Stimulated activated CD8-positive, alpha-beta memory T cell treated with anti-CD3 and anti-CD28 coated beads, Interleukin-15, amount 100 ng/mL, for 24 hours (primary cell): ENCODE data around the gene VWF.

ENCODE experiments used
- DNase-seq: peaks from one replicate; pipeline ENCODE4 v3.0.0-alpha.2; 2020; ENCODE audit warnings: low read depth

Gene VWF

DNA sequence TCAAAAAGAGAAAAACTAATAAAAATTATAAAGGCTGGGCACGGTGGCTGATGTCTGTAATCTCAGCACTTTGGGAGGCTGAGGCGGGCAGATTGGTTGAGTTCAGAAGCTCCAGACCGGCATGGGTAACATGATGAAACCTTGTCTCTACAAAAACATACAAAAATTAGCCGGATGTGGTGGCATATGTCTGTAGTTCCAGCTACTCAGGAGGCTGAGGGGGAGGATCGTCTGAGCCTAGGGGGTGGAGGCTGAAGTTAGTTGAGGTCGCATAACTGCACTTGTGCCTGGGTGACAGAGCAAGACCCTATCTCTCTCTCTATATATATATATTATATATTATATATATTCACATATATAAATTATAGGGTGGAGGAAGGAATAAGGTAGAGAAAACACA, 146.9 kb downstream of the VWF start:
- no peak for DNase-seq

DNA sequence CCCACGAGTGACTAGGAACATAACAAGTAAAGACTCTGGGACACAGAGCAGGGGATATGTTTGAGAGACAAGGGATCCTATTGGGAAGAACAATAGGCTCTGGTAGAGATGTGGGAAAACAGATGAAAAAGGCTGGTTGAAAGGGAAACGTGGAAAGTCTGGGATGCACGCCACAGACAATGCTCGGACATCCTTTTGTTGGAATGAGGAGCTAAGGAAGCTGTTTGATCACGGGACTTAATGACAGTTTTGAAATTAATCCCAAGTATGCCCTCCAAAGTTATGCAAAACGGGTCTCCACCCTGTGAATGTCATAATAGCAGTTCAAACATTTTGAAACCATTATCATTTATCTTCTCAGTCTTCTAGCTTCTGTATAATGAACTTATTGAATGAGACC, 147.8 kb downstream of the VWF start:
- no peak for DNase-seq

DNA sequence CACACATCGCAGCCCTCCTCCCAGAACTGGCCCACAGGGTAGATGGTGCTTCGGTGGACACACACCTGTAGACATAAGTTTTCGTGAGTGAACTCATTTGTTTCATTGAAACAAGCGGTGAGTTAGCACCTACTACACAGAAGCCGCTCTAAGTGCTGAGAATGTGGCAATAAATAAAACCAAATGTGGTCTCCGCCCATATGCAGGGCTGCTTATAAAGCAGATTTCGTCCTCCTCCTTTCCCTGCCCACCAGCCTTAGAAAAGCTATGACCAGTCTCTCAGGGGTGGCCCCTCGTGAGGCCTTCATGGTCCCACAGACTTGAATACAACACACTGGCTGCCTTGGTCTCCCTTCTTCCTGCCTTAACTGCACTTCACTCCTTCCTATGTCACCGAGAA, 148.3 kb downstream of the VWF start:
- DNase-seq = no peak

DNA sequence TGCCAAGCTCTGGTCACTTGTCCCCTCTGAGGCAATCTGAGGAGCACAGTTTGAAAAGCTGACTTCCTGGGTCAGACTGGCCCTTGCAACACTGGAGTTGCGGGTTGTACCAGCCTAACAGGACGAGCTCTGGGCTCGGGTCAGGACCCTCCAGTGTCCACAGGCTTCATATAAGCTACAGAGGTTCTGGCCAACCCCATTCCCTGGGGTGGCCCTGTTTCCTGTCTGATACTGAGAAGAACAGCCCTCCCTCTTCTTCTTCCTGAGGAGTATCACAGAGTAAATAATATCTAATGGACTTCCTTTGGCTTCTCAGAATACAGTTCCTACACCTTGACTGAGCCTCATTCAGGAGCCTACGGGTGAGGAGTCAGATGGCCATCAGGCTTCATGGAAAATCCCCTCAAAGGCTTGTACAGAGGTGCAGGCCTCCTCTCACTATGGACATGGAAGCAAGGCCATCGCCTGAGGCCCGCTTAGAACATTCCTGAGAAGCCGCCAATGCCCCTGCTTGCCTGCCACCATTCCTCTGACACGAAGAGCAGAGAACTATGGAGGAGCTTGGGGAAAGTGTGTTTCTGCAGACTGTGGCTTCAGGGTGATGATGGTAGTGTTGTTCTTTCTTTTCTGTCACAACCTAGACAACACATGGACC, 150.9 kb downstream of the VWF start:
- DNase-seq = no peak

DNA sequence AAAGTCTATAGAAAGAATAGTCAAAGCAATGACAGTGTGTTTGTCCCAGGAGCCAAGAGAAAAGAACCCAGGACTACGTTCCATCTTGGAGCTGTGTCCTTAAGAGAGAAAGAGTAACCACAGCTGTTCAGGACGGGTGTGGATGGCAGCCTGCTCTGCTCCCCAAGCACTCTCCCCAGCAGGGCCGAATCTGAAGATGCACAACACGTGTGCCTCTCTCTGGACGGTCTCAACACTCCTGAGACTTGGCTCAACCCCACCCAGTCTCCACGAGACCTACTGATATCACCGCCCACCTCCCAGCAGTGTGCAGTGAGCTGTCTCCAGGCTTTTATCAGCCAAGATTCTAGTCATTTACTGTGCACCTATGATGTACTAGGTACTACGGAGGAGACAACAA, 152.1 kb downstream of the VWF start:
- DNase-seq = no peak

DNA sequence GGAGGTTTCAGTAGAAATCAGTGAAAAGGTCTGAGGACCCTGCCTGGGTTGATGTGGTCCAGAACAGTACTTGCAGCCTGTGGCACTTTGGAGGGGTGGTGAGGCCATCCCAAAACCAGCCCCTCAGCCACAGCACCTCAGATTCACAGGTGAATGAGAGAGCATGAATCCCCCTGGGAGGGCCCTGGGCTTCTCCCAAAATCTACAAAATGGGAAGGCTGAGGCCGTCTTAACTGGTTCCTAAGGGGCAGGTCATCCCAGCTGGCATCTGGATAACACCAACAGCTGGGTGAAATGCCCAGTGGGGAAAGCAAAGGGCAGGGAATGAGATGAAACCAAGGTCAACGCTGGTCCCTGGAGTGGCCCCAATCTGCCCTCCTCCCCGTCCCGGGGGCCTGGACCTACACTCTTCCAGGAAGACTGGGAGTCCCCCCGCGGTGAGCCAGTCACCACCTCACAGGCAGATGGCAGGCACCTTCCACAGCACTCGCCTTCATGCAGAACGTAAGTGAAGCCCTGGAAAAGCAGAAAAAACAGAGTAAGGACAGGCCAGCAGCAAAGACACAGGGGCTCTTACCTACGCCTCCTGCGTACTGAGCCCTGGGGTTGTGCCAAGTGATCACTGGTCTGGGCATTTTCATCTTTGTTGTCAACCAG, 153.1 kb downstream of the VWF start:
- DNase-seq = no peak

DNA sequence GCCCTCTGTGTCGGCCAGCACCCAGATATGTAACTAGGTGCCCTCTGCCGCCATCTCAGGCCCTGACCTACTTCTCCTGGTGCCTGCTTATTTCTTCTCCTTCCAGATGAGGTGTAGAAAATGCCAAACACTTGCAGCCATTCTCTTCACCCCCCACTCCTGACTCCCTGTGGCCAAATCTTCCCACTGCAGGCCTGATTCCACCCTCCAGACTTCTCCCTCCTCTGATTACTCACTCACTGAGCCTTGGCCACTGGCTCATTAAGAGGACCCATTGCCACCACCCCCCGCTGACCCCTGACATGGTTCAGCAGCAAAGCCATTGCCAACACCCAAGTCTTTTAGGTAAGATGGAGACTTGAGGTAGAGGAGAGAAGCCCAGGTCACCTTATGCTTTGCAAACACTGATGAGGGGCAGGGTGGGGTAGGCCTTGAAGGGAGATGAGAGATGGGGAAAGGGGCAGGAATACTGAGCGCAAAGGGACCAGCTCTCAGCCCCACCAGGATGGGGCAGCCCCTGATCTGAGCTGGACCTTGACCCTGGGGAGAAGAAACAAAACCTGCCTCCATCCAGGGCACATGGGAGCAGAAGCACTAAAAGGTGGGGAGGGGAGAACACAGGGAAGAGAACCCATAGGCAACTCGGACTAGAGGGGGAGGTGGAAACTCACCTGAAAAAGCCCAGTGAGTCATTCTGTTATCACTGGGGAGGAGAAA, 154.3 kb downstream of the VWF start:
- no peak for DNase-seq

DNA sequence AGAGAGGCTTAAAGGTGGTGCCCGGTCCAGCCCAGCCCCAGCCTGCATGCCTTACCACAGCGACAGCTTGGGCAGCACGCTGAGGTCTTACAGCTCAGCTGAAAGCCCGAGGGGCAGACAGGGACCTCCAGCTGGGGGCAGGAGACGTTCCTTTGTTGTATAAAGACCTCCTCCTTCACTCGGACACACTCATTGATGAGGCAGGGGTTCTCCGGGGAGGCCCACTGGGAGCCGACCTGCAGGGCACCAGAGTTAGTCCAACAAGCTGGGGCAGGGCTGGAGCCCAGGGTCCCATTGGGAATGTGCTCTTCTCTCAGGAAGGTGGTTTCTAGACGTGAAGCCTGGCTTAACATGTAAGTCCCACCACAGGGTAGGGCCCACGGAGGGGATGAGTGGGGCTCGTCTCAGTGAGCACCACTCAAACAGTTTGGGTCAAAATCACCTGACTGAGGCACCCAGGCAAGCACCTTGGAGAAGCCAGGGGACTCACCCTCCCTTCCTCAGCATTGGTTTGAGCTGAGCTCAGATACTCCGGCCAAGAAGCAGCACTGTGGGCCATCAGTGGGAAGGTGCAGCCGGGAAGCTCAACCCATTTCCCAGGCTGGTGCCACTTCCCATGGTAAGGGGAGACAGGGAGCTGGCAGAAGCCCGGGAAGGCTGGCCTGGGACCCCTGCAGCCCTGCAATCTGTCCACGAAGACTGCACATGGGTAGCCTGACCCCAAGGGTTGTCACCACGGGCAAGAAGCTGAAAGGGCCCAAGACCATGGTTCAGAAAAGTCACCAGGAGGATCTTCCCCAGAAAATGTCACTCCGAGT, 155.1 kb downstream of the VWF start:
- no peak for DNase-seq

DNA sequence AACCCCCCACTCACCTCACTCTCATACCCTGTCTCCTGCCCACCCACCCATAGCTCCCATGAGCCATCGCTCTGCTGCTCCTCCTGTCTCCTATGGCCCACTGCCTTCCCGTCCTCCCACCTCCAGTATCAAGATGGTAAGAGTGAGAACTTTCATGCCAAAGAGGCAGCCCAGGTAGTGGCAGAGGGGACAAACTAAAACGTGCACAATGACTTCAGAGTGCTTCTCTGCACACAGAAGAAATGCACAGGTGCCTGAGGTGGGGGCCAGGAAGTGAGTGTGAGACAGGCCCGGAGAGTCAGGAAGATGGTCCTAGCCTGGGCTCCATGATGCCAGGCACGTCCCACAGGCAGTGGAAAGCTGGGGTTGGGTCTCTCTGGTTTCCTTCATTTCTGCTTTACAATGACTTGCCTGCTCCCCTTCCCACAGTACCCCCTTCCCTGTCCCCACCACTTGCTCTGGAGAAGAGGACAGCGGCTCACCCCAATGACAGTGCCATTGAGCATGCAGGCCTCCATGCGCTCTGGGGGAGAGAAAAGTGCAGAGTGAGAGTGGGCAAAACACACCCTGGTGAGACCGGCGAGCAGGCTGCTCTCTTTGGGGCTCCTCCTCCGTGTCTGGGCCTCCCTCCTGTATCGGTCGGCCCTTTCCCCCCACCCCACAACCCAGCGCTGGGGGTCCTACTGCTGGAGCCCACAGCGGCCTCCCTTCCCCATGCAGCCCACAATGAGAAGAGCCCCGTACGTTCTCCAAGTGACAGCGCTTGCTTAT, 156.6 kb downstream of the VWF start:
- no peak for DNase-seq

DNA sequence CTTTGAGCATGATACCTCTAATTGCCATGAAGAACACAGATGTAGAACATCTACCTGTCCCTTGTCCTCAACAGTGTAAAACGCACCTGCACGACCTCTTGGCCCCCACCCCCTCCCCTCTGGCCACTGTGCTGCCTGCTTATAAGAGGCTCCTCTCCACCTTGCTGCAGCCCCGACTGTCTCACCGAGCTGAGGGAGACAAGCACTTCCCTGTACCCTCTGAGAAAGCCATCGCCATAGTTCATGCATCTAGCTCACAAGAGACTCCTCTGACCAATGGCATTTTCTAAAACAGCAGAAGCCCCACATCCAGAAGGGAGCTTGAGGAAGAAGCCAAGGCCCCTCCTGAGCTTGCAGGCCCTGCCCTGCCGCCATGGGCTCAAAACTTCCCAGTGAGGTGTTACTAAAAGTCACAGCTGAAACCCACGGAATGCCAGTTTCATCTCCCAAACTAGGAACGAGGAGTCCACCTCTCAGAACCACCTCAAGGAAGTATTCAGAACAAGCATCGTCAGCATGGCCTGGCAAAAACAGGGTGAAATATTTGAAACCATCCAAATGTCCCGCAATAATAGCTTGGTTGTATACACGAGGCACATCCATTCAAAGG, 157.9 kb downstream of the VWF start:
- DNase-seq = no peak

DNA sequence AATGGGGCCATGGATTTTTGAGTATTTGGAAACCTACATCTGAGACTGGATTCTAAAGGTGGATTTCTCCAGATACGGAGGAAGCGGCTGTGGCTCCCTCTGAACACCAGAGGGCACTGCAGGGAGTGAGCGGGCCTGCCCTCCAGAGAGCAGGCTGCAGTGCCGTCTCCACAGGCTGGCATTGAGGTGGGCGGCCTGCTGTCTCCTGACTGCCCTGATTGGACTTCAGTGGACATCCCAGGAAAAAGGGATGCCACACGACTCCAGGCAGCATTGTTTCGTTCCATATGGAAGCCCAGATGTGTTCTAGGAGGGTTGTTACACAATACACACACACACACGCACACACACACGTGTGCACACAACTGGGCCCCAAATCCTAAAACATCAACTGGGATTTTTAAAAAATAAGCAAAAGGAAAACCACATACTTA, 158.5 kb downstream of the VWF start:
- peak; percentile 15 for DNase-seq

DNA sequence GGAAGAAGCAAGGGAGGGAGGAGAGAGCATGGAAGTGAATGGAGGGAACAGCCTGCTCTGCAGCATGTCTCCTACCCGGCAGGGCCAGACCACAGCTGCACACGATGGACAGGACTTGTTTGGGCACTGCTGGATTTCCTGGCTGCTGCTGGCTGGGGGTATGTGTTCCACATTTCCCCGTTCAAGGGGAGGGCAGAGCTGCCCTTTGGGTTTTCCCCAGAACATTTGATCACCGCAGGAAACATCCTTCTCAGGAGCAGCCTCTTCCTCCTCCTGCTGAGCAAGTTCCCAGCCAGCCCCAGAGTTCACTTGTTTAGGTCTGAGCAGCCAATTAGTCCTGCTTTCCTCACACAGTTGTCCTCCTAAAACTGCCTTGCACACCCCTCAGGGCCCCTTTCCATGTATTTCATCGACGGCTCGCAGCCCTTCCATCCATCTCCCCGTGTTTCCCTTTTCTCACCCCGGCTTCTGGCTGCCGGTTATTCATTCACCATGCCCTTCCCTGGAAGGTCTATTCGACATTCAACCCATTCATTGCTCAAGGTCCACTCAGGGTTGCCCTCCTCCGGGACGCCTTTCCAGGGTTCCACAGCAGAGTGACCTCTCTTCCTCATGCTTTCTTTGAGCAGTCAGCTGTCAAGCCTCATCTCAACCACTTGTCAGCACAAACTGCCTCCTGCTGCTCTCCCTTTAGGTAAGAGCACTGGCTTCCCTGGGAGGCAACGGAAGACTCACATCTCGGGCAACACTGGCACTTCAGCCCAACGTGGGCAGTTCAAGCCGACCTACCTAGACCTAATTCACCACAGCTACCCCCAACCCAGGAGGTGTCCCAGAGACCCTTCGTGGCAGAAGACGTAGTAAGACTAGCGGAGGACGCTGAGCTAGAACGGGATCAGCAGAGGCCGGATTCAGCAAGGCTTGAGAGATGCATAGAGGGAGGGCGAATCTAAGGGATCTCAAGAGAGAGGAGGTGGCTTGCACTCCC, 159.3 kb downstream of the VWF start:
- no peak for DNase-seq

DNA sequence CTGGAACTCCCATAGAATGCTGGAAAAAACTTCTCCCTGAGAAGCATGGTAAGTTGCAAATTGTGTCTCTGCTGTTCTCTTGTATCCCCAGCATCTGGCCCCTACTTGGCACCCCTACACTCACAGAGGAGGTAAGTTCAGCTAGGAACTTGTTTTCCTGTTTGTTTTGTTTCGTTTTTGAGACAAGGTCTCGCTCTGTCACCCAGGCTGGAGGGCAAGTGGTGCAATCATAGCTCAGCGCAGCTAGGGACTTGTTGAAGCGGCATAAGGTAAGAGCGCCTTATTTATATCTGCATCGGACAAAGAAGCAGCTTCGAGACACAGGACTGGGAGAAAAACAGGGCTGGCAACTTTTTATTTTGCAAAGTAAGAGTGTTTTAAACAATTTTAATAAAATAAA, 161.0 kb downstream of the VWF start:
- no peak for DNase-seq

DNA sequence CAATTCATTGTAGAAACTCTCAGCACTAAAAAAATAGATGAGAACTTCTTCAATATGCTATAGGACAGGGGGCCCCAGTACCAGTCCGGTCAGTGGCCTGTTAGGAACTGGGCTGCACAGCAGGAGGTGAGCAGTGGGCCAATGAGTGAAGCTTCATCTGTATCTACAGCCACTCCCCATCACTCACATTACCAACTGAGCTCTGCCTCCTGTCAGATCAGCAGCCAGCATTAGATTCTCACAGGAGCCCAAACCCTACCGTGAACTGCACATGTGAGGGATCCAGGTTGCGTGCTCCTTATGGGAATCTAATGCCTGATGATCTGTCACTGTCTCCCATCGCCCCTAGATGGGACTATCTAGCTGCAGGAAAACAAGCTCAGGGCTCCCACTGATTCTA, 163.7 kb downstream of the VWF start:
- DNase-seq = no peak

DNA sequence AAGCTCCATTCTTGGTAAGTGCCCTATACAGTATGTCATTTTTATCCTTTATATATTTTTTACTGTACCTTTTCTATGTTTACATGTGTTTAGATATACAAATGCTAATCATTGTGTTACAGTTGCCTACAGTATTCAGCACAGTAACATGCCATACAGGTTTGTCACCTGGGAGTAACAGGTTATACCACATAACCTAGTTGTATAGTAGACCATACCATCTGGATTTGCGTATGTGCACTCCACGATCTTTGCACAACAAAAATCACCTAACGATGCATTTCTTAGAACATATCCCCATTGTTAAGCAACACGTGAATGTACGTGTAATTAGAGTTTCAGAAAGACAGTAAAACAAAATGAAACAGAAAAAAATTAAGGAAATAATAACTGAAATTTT, 167.5 kb downstream of the VWF start:
- no peak for DNase-seq

DNA sequence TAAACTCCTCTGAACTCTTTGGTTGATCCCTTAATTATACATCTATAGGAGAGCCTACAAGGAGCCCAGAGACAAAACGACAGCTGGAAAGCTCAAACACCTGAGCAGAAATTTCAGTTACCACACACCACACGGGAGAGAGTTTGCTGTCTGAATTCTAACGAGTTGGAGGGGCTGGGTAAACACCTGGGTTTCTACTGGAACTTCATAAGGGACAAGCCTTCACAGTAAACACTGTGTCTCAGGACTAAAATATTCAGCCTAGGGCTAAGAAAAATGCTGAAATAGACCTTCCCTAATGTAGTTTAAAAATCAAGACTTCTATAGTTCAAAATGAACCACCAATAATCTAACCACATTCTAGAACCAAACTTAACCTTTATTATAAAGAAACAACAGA, 169.8 kb downstream of the VWF start:
- DNase-seq = no peak

DNA sequence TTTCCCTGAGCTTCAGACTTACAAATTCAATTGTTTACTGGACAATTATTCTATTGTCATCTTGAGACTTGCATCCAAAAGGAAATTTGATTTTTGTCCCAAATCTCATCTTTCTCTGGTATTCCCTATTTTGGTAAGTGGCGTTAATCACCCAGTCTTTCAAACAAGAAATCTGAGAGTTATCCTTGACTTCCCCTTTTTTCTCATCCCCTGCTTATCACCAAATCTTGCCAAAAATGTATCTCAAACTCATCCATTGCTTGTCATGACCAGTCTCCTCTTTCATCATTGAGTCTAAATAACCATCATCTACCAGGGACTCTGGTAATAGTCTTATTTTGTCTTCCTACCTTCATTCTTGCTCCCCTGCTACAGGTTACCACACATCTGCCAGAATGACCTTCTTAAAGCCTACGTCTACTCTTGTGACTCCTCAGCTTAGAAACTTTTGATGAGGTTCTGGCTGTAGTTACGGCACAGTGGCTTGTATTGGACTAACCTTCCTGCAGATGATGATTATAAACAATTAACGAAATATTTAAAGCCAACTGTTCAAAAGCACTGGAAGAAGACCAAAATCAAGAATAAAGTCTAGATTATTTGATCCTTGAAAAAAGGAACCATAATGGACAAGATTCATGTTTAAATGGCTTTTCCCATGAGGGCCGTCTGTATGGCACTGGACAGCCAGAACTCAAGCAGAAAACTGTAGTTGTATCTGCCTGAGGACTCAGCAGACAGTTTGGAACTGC, 170.5 kb downstream of the VWF start:
- no peak for DNase-seq

DNA sequence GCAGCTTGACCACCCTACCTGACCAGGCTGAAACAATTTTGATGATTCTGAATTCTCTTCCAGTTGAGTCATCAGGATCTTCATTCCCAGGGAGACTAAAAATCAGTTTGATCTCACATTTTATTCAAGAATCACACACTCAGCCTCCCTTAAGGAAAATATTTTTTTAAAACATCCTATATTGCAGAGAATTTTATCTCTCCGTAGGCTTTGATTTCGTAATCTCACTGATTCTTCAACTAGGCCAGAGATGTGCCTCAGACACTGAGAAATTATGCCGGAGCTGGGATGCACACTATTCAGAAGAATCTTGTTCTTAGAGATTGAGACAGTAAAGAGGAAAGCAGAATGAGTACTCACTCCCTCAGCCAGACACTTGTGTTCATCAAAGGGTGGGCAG, 172.4 kb downstream of the VWF start:
- DNase-seq = no peak

DNA sequence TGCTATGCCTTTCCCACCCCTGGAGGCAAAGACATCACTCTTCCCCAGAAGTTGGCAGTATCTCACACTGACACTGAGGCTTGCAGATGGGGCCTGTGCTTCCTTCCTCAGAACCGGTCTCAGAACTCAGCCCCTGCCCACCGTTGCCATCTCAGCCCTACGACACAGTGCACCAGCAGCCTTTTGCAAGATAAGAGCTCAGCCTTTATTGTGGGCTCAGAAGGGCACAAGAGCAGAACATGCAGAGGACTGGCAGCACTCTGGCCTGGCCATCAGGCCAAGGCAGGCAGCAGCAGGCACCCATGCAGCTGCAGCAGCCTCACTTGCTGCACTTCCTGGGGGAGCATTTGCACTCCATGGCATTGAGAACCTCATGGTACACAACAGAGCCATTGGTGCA, 175.8 kb downstream of the VWF start:
- DNase-seq = no peak
